A549 (cell line): ENCODE results near the gene COMMD7. TPM values are rescaled to one million over a fixed set of nuclear protein-coding genes. Genes with fewer than 3 reads are reported as not detected.
"Not testable (repeated sequence)": the region's sequence is repeated elsewhere in the genome, so short reads cannot be mapped to it uniquely, and the experiment has no call there.

ENCODE experiments used
- ATAC-seq, 2 experiments: fragments of 200-7000 bp in 1 of 2; fragments of >200 bp in 1 of 2; cut with Nextera tagmentation in 1 of 2; cut with Tn5 transposase in 1 of 2; 3 replicates each; pipeline versions ENCODE4 v1.8.0 to v1.9.1; 2018 to 2020; ENCODE audit warnings: mild to moderate bottlenecking in 1 of 2, moderate library complexity in 1 of 2
- CTCF ChIA-PET: fragments of 300-600 bp; sonication (Branson Sonifier 250); formaldehyde crosslinking; extraction: SDS; loops from one replicate; lab custom pipeline; 2021; ENCODE audit warnings: antibody characterized with exemption, inconsistent platforms; lab: Yijun Ruan, JAX
- POLR2A ChIA-PET: fragments of 350-600 bp; formaldehyde crosslinking; extraction: SDS; loops from one replicate; lab custom pipeline; 2021; ENCODE audit warnings: antibody characterized with exemption, inconsistent platforms; lab: Yijun Ruan, JAX
- DNase-seq, 2 experiments: peaks; one replicate each; pipeline versions ENCODE4 v3.0.0 to v3.0.0-alpha.2; 2011 to 2016; ENCODE audit warnings: low read depth in 1 of 2, low spot score in 1 of 2
- FAIRE-seq: peaks from 2 replicates; lab custom pipeline; 2011; peaks lifted over from hg19 to GRCh38; lab: Jason Lieb, UNC
- H3K27ac ChIP-seq, 2 experiments: fragments of >200 bp; sonication (Bioruptor Twin); formaldehyde crosslinking; 3 replicates each; pipeline ENCODE4 v1.5.1; 2016 to 2017
- H3K4me1 ChIP-seq: fragments of >200 bp; sonication (Bioruptor Twin); formaldehyde crosslinking; 3 replicates; pipeline ENCODE4 v1.6.1; 2016
- H3K4me2 ChIP-seq: fragments of >200 bp; sonication (Bioruptor Twin); formaldehyde crosslinking; 3 replicates; pipeline ENCODE4 v1.6.1; 2016
- H3K4me3 ChIP-seq: fragments of >200 bp; sonication (Bioruptor Twin); formaldehyde crosslinking; 3 replicates; pipeline ENCODE4 v1.5.1; 2016
- H3K9me3 ChIP-seq: fragments of >200 bp; sonication (Bioruptor Twin); formaldehyde crosslinking; 3 replicates; pipeline ENCODE4 v1.6.1; 2016
- BCL3 ChIP-seq: fragments of >200 bp; sonication (Bioruptor Twin); formaldehyde crosslinking; IDR thresholded peaks from 3 replicates; pipeline ENCODE4 v1.6.1; 2016
- CEBPB ChIP-seq, 2 experiments: fragments of >200 bp in 1 of 2; sonication (Bioruptor Twin) in 1 of 2; formaldehyde crosslinking in 1 of 2; IDR thresholded peaks; 2 replicates each; pipeline ENCODE4 v1.6.1; 2012 to 2016
- CHD4 ChIP-seq: fragments of 200-600 bp; sonication (generic); IDR thresholded peaks from 2 replicates; pipeline ENCODE4 v1.6.1; 2016; ENCODE audit warnings: antibody characterized with exemption, mild to moderate bottlenecking, borderline replicate concordance
- EP300 ChIP-seq, 2 experiments: fragments of >200 bp; sonication (Bioruptor Twin); formaldehyde crosslinking; IDR thresholded peaks; 2 replicates in 1 of 2; 3 replicates in 1 of 2; pipeline ENCODE4 v1.6.1; 2016 to 2017
- HDAC2 ChIP-seq: fragments of 200-600 bp; sonication (generic); IDR thresholded peaks from 2 replicates; pipeline ENCODE4 v1.6.1; 2016
- HEYL ChIP-seq: fragments of 250-450 bp; sonication (Bioruptor Pico); IDR thresholded peaks from 2 replicates; pipeline ENCODE4 v1.8.0; 2021; ENCODE audit warnings: mild to moderate bottlenecking, moderate library complexity
- MAZ ChIP-seq: fragments of 150-350 bp; IDR thresholded peaks from 2 replicates; pipeline ENCODE4 v1.6.1; 2014; ENCODE audit warnings: antibody characterized with exemption, low read depth, low read length, borderline replicate concordance
- MYC ChIP-seq: IDR thresholded peaks from 2 replicates; pipeline ENCODE4 v1.6.1; 2012; ENCODE audit warnings: mild to moderate bottlenecking, inconsistent platforms, low read length, improper control_type of control experiment, borderline replicate concordance
- NFE2L2 ChIP-seq: fragments of 150-350 bp; conservative IDR thresholded peaks from 2 replicates; pipeline ENCODE4 v1.6.1; 2014; ENCODE audit warnings: low read length
- PHF8 ChIP-seq: fragments of 200-600 bp; sonication (generic); IDR thresholded peaks from 2 replicates; pipeline ENCODE4 v1.6.1; 2016; ENCODE audit warnings: low read depth, mild to moderate bottlenecking, antibody characterized with exemption, moderate library complexity, borderline replicate concordance
- POLR2A ChIP-seq: IDR thresholded peaks from 2 replicates; pipeline ENCODE4 v1.6.1; 2012; ENCODE audit warnings: mild to moderate bottlenecking, low read length
- RFX5 ChIP-seq: fragments of 450-650 bp; IDR thresholded peaks from 2 replicates; pipeline ENCODE4 v1.7.1; 2014; ENCODE audit warnings: antibody characterized with exemption, mild to moderate bottlenecking, moderate library complexity
- SREBF2 ChIP-seq: fragments of 450-650 bp; IDR thresholded peaks from 2 replicates; pipeline ENCODE4 v1.6.1; 2014; ENCODE audit warnings: mild to moderate bottlenecking, moderate library complexity
- TFCP2L1 ChIP-seq: fragments of 250-450 bp; sonication (Bioruptor Pico); IDR thresholded peaks from 2 replicates; pipeline ENCODE4 v1.5.0; 2021; ENCODE audit warnings: mild to moderate bottlenecking
- ZFP36 ChIP-seq: fragments of 450-650 bp; IDR thresholded peaks from 2 replicates; pipeline ENCODE4 v1.6.1; 2014; ENCODE audit warnings: borderline replicate concordance; ENCODE audit not compliant: partially characterized antibody
- ZSCAN20 ChIP-seq: fragments of 250-450 bp; sonication (Bioruptor Pico); IDR thresholded peaks from 2 replicates; pipeline ENCODE4 v1.8.0; 2022; ENCODE audit warnings: mild to moderate bottlenecking, moderate library complexity
- WGBS: methylation state at CpG from one replicate; pipeline ENCODE4 v1.1.6; 2017; ENCODE audit errors: missing lambda C conversion rate; 5-methylcytosine and 5-hydroxymethylcytosine counted together
- polyA plus RNA-seq, 4 experiments: library from polyadenylated mRNA; depleted of rRNA in 3 of 4; stranded (reverse); fragments of >200 nt; fragmentation: RNase III in 1 of 4; extraction: RNeasy Plus Mini Kit Qiagen cat#74134 plus additional on column Dnase treatment in 1 of 4; gene quantifications; 2 replicates in 3 of 4; 3 replicates in 1 of 4; pipeline ENCODE4 v1.2.3, GENCODE V29; 2011 to 2017
- TF ChIP-seq, protein P1 (sequence below): fragments of >200 bp; sonication (Bioruptor Twin); formaldehyde crosslinking; IDR thresholded peaks from 3 replicates; pipeline ENCODE4 v1.5.1; 2016
- TF ChIP-seq, protein P2 (sequence below): fragments of 150-350 bp; IDR thresholded peaks from 2 replicates; pipeline ENCODE4 v1.6.1; 2014; ENCODE audit warnings: low read depth, mild to moderate bottlenecking, low read length

The COMMD7 gene
- polyA plus RNA-seq, 2 of the 4 experiments (the other 2 are of a cell fraction), result 55.7 to 74.1 TPM

GRCh38 chr20:32711346-32711745, 31.9 kb downstream of the COMMD7 start:
- ATAC-seq, result no peak; a peak in 1 of 6 replicates
- H3K4me3 ChIP-seq, result no peak overlapping the region
- FAIRE-seq, result no peak
- H3K27ac ChIP-seq, result no peak overlapping the region
- TF ChIP-seq SREBF2 (no peak), MAZ (no peak), BCL3 (no peak), PHF8 (no peak), CEBPB (IDR thresholded peaks at IDR 0.05) (no peak), MYC (no peak), EP300 (IDR thresholded peaks at IDR 0.05) (no peak), TFCP2L1 (CRISPR knock-in tag) (no peak), ZFP36 (no peak), RFX5 (no peak)
- TF ChIP-seq, protein P1, sequence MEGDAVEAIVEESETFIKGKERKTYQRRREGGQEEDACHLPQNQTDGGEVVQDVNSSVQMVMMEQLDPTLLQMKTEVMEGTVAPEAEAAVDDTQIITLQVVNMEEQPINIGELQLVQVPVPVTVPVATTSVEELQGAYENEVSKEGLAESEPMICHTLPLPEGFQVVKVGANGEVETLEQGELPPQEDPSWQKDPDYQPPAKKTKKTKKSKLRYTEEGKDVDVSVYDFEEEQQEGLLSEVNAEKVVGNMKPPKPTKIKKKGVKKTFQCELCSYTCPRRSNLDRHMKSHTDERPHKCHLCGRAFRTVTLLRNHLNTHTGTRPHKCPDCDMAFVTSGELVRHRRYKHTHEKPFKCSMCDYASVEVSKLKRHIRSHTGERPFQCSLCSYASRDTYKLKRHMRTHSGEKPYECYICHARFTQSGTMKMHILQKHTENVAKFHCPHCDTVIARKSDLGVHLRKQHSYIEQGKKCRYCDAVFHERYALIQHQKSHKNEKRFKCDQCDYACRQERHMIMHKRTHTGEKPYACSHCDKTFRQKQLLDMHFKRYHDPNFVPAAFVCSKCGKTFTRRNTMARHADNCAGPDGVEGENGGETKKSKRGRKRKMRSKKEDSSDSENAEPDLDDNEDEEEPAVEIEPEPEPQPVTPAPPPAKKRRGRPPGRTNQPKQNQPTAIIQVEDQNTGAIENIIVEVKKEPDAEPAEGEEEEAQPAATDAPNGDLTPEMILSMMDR, result no peak
- 90% methylated on average over 4 of the region's 4 CpGs for WGBS
- H3K4me1 ChIP-seq, result peaks cover 27% of the 10 kb centered on the region
- DNase-seq, result no peak
- ChIA-PET CTCF (interaction anchor here (2.4 kb wide), 1 partner anchor 67 kb away, joined by 10 read pairs; no protein-coding TSS in a partner anchor), POLR2A (no interaction called here)
- H3K4me2 ChIP-seq, result no peak overlapping the region
- H3K9me3 ChIP-seq, result no peaks in the 10 kb centered on the region

DNA sequence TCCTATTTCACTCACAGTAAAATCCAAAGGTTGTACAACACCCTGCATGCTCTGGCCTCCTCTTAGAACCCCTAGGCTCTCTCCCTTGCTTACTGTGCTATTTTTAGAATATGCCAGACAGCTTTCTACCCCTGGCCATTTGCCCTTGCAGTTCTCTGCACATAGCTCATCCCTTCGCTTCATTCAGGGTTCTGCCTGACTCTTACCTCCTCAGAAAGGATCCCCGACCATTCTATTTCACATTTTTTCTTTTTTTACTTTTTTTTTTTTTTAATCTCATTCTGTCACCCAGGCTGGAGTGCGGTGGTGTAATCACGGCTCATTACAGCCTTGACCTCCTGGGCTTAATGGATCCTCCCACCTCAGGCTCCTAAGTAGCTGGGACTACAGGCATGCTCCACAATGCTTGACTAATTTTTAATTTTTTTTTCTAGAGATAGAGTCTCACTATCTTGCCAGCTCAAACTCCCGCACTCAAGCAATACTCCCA, 33.6 kb downstream of the COMMD7 start:
- Histone ChIP-seq H3K4me1 (peaks cover 27% of the 10 kb centered on the region), H3K4me3 (no peak overlapping the region), H3K9me3 (no peaks in the 10 kb centered on the region), H3K4me2 (0 out of 3 replicates have a peak overlapping the region, but pooled peaks have one; percentile 9), H3K27ac (peak overlapping the region in 1 of 2 experiments; percentile 53; a peak in 3 of 6 replicates)
- FAIRE-seq, result no peak
- DNase-seq, result no peak
- ATAC-seq, result peak in 1 of 2 experiments; percentile 62; a peak in 3 of 6 replicates
- TF ChIP-seq ZSCAN20 (CRISPR knock-in tag) (no peak), NFE2L2 (no peak), HEYL (no peak), CHD4 (no peak), HDAC2 (no peak), POLR2A (no peak)
- TF ChIP-seq, protein P1, result no peak
- TF ChIP-seq, protein P2, sequence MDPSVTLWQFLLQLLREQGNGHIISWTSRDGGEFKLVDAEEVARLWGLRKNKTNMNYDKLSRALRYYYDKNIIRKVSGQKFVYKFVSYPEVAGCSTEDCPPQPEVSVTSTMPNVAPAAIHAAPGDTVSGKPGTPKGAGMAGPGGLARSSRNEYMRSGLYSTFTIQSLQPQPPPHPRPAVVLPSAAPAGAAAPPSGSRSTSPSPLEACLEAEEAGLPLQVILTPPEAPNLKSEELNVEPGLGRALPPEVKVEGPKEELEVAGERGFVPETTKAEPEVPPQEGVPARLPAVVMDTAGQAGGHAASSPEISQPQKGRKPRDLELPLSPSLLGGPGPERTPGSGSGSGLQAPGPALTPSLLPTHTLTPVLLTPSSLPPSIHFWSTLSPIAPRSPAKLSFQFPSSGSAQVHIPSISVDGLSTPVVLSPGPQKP, result no peak
- CTCF ChIA-PET, result interaction anchor here (0.9 to 2.4 kb wide), 3 partner anchors 35 to 69 kb away, joined by 3 to 10 read pairs (median 9); partner anchors contain the start of genes C20orf203 and DNMT3B
- POLR2A ChIA-PET, result interaction anchor here (0.6 kb wide), 1 partner anchor 64 kb away, joined by 3 read pairs; no protein-coding TSS in a partner anchor
- WGBS, result 89% methylated on average over 5 of the region's 5 CpGs

- H3K4me3 ChIP-seq, ATAC-seq, H3K9me3 ChIP-seq, DNase-seq, POLR2A ChIA-PET, FAIRE-seq: not testable (repeated sequence)
- CTCF ChIA-PET, result interaction anchor here (2.3 kb wide), 1 partner anchor 35 kb away, joined by 9 read pairs; the partner anchor contains the start of gene C20orf203
- Histone ChIP-seq H3K4me2 (0 out of 3 replicates have a peak overlapping the region, but pooled peaks have one; percentile 9), H3K4me1 (peaks cover 27% of the 10 kb centered on the region), H3K27ac (peak overlapping the region in 1 of 2 experiments; percentile 53; a peak in 3 of 6 replicates)
- WGBS, result 78% methylated on average over 15 of the region's 15 CpGs
Measured at GRCh38 chr20:32709029-32709631, 34.1 kb downstream of the COMMD7 start.
